Measurements from ENCODE around the gene NCKAP5. TPM values are rescaled to one million over a fixed set of nuclear protein-coding genes. Genes with fewer than 3 reads are reported as not detected.

NCKAP5 gene
- total and polyA plus RNA-seq, 2 of the 13 experiments (the other 11 are each of a cell fraction or from before 2014, with no cell fraction given): 0.01 TPM; not detected in 1

- ChIA-PET POLR2A (no interaction called here), CTCF (ENCODE audit: low intra/inter-chr PET ratio, low total read pairs) (no interaction called here)
- in situ Hi-C loops (cut with HindIII; ENCODE audit: extremely low pct_ligation_motif_present, low pct_unique_long_range_greater_than_20kb): loop anchor here (25.0 kb wide), 1 partner anchor 507 kb away; the partner anchor contains the start of gene LYPD1
- Histone ChIP-seq H3K9ac (ENCODE audit: insufficient read depth, low read depth, low read length) (no peak overlapping the region), H3K4me3 (replicated peaks in 1 of 3; ENCODE audit: insufficient read depth in 1 of 3, low read depth in 2 of 3, low read length in 3 of 3) (no peak overlapping the region), H3K4me2 (ENCODE audit: low read depth, low read length) (no peak overlapping the region), H3K4me1 (ENCODE audit: insufficient read depth, low read length) (no peaks in the 10 kb centered on the region), H2AFZ (ENCODE audit: low read length) (no peak overlapping the region), H3K27me3 (ENCODE audit: control insufficient read depth in 1 of 2, insufficient read depth in 2 of 2, low read length in 2 of 2) (no peaks in the 10 kb centered on the region), H3K79me2 (ENCODE audit: insufficient read depth, low read length) (no peaks in the 10 kb centered on the region), H3K27ac (ENCODE audit: extremely low read length, insufficient read depth, low read length) (no peak overlapping the region), H4K20me1 (ENCODE audit: insufficient read depth, low read length) (no peaks in the 10 kb centered on the region), H3K9me3 (ENCODE audit: low read length) (no peaks in the 10 kb centered on the region), H3K36me3 (replicated peaks in 1 of 2; ENCODE audit: control insufficient read depth in 1 of 2, insufficient read depth in 2 of 2, low read length in 2 of 2) (no peaks in the 10 kb centered on the region)
- TF ChIP-seq YEATS4 (CRISPR knock-in tag; IDR thresholded peaks at IDR 0.05; ENCODE audit: borderline replicate concordance) (no peak), ZNF232 (CRISPR knock-in tag; IDR thresholded peaks at IDR 0.05; ENCODE audit: borderline replicate concordance) (no peak)
- FAIRE-seq (no peak), DNase-seq (ENCODE audit: low spot score) (no peak), ATAC-seq (no peak)
- WGBS (ENCODE audit: low lambda C conversion rate): 47% methylated on average over 10 of the region's 10 CpGs
- BruUV-seq (replicated peaks): no TSS peak
- intact Hi-C loops (cut with micrococcal nuclease; ENCODE audit: unreplicated experiment): no loop called here
Observed at GRCh38 chr2:133169274-133169912, 398.9 kb downstream of the NCKAP5 start.

GRCh38 chr2:133167990-133168389, 400.3 kb downstream of the NCKAP5 start:
- Histone ChIP-seq H3K4me1 (ENCODE audit: insufficient read depth, low read length) (no peaks in the 10 kb centered on the region), H3K9me3 (ENCODE audit: low read length) (no peaks in the 10 kb centered on the region), H3K36me3 (replicated peaks in 1 of 2; ENCODE audit: control insufficient read depth in 1 of 2, insufficient read depth in 2 of 2, low read length in 2 of 2) (no peaks in the 10 kb centered on the region), H3K4me2 (ENCODE audit: low read depth, low read length) (no peak overlapping the region), H3K27ac (ENCODE audit: extremely low read length, insufficient read depth, low read length) (no peak overlapping the region), H2AFZ (ENCODE audit: low read length) (no peak overlapping the region), H3K9ac (ENCODE audit: insufficient read depth, low read depth, low read length) (no peak overlapping the region), H3K79me2 (ENCODE audit: insufficient read depth, low read length) (no peaks in the 10 kb centered on the region), H3K27me3 (ENCODE audit: control insufficient read depth in 1 of 2, insufficient read depth in 2 of 2, low read length in 2 of 2) (no peaks in the 10 kb centered on the region), H3K4me3 (replicated peaks in 1 of 3; ENCODE audit: insufficient read depth in 1 of 3, low read depth in 2 of 3, low read length in 3 of 3) (no peak overlapping the region), H4K20me1 (ENCODE audit: insufficient read depth, low read length) (no peaks in the 10 kb centered on the region)
- BruUV-seq (replicated peaks): no TSS peak
- POLR2A ChIA-PET: no interaction called here
- CTCF ChIA-PET (ENCODE audit: low intra/inter-chr PET ratio, low total read pairs): no interaction called here
- intact Hi-C loops (cut with micrococcal nuclease; ENCODE audit: unreplicated experiment) (no loop called here), in situ Hi-C loops (cut with HindIII; ENCODE audit: extremely low pct_ligation_motif_present, low pct_unique_long_range_greater_than_20kb) (loop anchor here (25.0 kb wide), 1 partner anchor 506 kb away; the partner anchor contains the start of gene LYPD1)
- FAIRE-seq (no peak), DNase-seq (ENCODE audit: low spot score) (no peak), ATAC-seq (no peak)
- 28% methylated on average over 3 of the region's 3 CpGs for WGBS (ENCODE audit: low lambda C conversion rate)
- TF ChIP-seq ZFP82 (CRISPR knock-in tag; IDR thresholded peaks at IDR 0.05; ENCODE audit: borderline replicate concordance) (no peak), SP2 (CRISPR knock-in tag; IDR thresholded peaks at IDR 0.05) (no peak), STAT6 (CRISPR knock-in tag; IDR thresholded peaks at IDR 0.05; ENCODE audit: borderline replicate concordance) (no peak), TFAP4 (IDR thresholded peaks at IDR 0.05; ENCODE audit: borderline replicate concordance, low read depth) (no peak), ZNF572 (CRISPR knock-in tag; IDR thresholded peaks at IDR 0.05) (no peak), GPBP1L1 (CRISPR knock-in tag; IDR thresholded peaks at IDR 0.05) (no peak), FOXK2 (IDR thresholded peaks at IDR 0.05) (no peak), ZNF704 (CRISPR knock-in tag; IDR thresholded peaks at IDR 0.05; ENCODE audit: borderline replicate concordance) (no peak), ZNF10 (CRISPR knock-in tag; IDR thresholded peaks at IDR 0.05; ENCODE audit: borderline replicate concordance, low read depth) (no peak)

Measured in HepG2 (cell line).